DMS79 treated with DMSO at 0.1 percent for 48 hours (cell line): ENCODE results near the gene RBL2.
"Not testable (repeated sequence)": the region's sequence is repeated elsewhere in the genome, so short reads cannot be mapped to it uniquely, and the experiment has no call there.

Experiments
- DNase-seq: peaks from one replicate; lab custom pipeline; 2025; lab: John Stamatoyannopoulos, UW

RBL2 gene

GRCh38 chr16:53504665-53505064 is 70.4 kb downstream of the RBL2 start:
- no peak for DNase-seq

GRCh38 chr16:53506254-53506653 is 72.0 kb downstream of the RBL2 start:
- no peak for DNase-seq

- DNase-seq = no peak
Measured at GRCh38 chr16:53507464-53508179, 73.4 kb downstream of the RBL2 start.

GRCh38 chr16:53509906-53510703 is 75.8 kb downstream of the RBL2 start:
- peak; percentile 31 for DNase-seq

GRCh38 chr16:53510704-53511070 is 76.4 kb downstream of the RBL2 start:
- no peak for DNase-seq

- no peak for DNase-seq
Measured at GRCh38 chr16:53511084-53511402, 76.8 kb downstream of the RBL2 start.

GRCh38 chr16:53511403-53512280 is 77.4 kb downstream of the RBL2 start:
- no peak for DNase-seq

GRCh38 chr16:53512795-53513194 is 78.5 kb downstream of the RBL2 start:
- DNase-seq = not testable (repeated sequence)

- no peak for DNase-seq
Measured at GRCh38 chr16:53515259-53515658, 81.0 kb downstream of the RBL2 start.

GRCh38 chr16:53515811-53516210 is 81.5 kb downstream of the RBL2 start:
- no peak for DNase-seq

- DNase-seq = no peak
Measured at GRCh38 chr16:53517851-53518250, 83.6 kb downstream of the RBL2 start.

GRCh38 chr16:53518550-53519416 is 84.5 kb downstream of the RBL2 start:
- DNase-seq = no peak

GRCh38 chr16:53519417-53520091 is 85.3 kb downstream of the RBL2 start:
- no peak for DNase-seq

GRCh38 chr16:53523126-53523804 is 89.0 kb downstream of the RBL2 start:
- no peak for DNase-seq

GRCh38 chr16:53523971-53524548 is 89.8 kb downstream of the RBL2 start:
- DNase-seq = no peak

- DNase-seq = no peak
Measured at GRCh38 chr16:53528797-53529196, 94.5 kb downstream of the RBL2 start.

- DNase-seq = no peak
Measured at GRCh38 chr16:53529513-53529912, 95.2 kb downstream of the RBL2 start.

GRCh38 chr16:53530046-53530445 is 95.8 kb downstream of the RBL2 start:
- no peak for DNase-seq

- DNase-seq = no peak
Measured at GRCh38 chr16:53530741-53531140, 96.5 kb downstream of the RBL2 start.

GRCh38 chr16:53534206-53534605 is 99.9 kb downstream of the RBL2 start:
- DNase-seq = no peak
